Thoracic aorta endothelial cell (primary cell): ENCODE results near the gene M1AP. TPM values are rescaled to one million over a fixed set of nuclear protein-coding genes. Genes with fewer than 3 reads are reported as not detected.

Source experiments
- total RNA-seq: library from RNA; depleted of rRNA; stranded (reverse); fragments of >200 nt; gene quantifications from 2 replicates; pipeline ENCODE4 v1.2.3, GENCODE V29; 2012

M1AP gene, protein sequence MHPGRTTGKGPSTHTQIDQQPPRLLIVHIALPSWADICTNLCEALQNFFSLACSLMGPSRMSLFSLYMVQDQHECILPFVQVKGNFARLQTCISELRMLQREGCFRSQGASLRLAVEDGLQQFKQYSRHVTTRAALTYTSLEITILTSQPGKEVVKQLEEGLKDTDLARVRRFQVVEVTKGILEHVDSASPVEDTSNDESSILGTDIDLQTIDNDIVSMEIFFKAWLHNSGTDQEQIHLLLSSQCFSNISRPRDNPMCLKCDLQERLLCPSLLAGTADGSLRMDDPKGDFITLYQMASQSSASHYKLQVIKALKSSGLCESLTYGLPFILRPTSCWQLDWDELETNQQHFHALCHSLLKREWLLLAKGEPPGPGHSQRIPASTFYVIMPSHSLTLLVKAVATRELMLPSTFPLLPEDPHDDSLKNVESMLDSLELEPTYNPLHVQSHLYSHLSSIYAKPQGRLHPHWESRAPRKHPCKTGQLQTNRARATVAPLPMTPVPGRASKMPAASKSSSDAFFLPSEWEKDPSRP
- not detected in 2 replicates for total RNA-seq

DNA sequence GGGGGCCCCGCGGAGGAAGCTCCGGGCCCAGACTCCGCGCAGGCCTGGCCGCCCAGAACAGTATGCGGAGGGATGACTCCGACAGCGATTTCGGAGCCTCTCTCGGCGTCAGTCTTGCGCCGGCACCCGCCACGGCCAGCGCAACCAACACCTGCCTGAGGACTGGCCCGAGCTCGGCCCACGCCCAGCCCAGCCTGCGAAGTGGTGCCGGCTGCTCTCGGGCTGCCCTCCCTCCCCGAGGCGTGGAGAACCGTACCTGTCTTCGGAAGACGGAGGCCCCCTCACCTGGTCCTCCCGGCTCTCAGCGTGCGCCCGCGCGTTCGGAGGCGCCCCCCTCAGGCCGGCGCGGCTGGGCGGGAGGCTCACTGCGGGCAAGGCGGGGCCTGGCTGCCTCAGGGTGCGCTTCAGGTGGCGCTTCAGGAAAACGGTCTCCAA lies at the start of gene M1AP:
Gene M1AP (minus strand): TSS at position 322 of the 435 bp plus-strand sequence. CDS start 8,055 bp downstream, outside the sequence.

GRCh38 chr2:74653985-74654882 lies 6.1 kb upstream of the M1AP start, which contains the start of gene SEMA4F:
TSS of gene SEMA4F (plus strand) at chr2:74654247. CDS start at chr2:74654377, 130 bp downstream.

DNA sequence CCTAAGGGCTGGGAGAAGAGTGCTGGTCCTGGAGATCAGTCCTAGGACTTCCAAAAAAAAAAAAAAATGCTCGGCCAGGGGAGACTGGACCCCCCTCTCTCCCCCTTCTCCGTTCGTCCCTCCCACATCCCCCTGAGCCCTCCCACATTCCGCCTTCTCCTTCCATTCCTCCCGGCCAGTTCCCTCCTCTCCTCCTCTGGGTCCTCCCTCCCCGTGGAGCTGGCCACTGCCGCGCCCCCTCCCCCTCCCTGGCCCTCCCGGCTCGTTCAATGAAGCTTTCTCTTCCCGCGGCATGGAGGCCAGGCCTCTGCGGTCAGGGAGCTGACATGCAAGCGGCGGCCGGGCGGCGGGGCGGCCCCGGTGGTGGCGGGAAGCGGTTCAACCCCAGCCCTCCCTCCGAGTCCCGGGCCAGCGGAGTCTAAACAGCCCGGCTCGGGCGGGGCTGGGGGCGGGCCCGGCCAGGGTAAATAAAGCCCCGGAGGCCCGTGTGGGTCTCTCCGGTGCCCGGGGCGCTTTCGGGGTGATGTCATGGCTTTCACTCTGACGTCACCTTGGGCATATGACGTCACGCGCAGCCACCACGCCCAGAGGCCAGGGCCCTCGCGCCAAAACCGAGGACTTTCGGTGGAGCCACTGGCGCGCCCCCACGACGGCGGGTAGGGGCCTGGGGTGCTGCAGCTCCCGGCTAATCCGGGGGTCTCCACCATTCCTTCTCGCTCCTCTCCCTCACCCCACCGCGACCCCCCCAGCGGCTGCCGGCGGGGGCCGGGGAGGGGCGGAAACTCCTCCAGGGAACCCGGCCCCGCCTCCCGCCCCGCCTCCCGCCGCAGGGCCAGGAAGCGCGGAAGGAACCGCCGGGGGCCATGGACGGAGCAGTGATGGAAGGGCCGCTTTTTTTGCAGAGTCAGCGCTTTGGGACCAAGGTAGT lies 94.0 kb downstream of the M1AP start, which contains the start of the genes DOK1 and LOXL3:
Gene DOK1 (plus strand): TSS at position 829 of the 928 bp plus-strand sequence. CDS start 35 bp downstream, at position 864.
Gene LOXL3 (minus strand): TSS at position 51 of the 928 bp plus-strand sequence. CDS start 1,308 bp downstream, outside the sequence.

GRCh38 chr2:74529357-74530238 lies 118.5 kb downstream of the M1AP start, which contains the start of the genes AUP1 and HTRA2:
TSS of gene AUP1 (minus strand) at chr2:74529706. CDS start at chr2:74529629, 77 bp downstream.
TSS of gene HTRA2 (plus strand) at chr2:74529933. CDS start at chr2:74530007, 74 bp downstream.

GRCh38 chr2:74525717-74526648 lies 122.1 kb downstream of the M1AP start, which contains the start of gene DQX1:
TSS of gene DQX1 (minus strand) at chr2:74526231. CDS start at chr2:74525729, 502 bp downstream.

GRCh38 chr2:74514368-74515270 lies 133.5 kb downstream of the M1AP start, which contains the start of gene TLX2:
TSS of gene TLX2 (plus strand) at chr2:74514450. CDS start at chr2:74514807, 357 bp downstream.

Other genes with a start within 250 kb of the M1AP start
- gene C2orf81, start 226.7 kb downstream of the M1AP start, total RNA-seq: 0.40 and 0.50 TPM in 2 replicates
- 32.2 and 37.7 TPM in 2 replicates for gene WDR54, start 226.6 kb downstream of the M1AP start, total RNA-seq
- 5.9 and 9.3 TPM in 2 replicates for gene RTKN, start 206.4 kb downstream of the M1AP start, total RNA-seq
- 6.6 and 12.3 TPM in 2 replicates for gene INO80B, start 193.2 kb downstream of the M1AP start, total RNA-seq
- gene WBP1, start 189.9 kb downstream of the M1AP start, total RNA-seq: 19.2 and 19.5 TPM in 2 replicates
- gene MOGS, start 182.9 kb downstream of the M1AP start, total RNA-seq: 56.5 and 57.4 TPM in 2 replicates
- gene MRPL53, start 175.7 kb downstream of the M1AP start, total RNA-seq: 17.3 and 18.4 TPM in 2 replicates
- gene CCDC142, start 165.3 kb downstream of the M1AP start, total RNA-seq: 20.1 and 22.0 TPM in 2 replicates
- 14.0 and 17.8 TPM in 2 replicates for gene TTC31, start 165.2 kb downstream of the M1AP start, total RNA-seq
- 3.2 and 3.5 TPM in 2 replicates for gene LBX2, start 148.7 kb downstream of the M1AP start, total RNA-seq
- 10.8 and 12.8 TPM in 2 replicates for gene PCGF1, start 140.6 kb downstream of the M1AP start, total RNA-seq
- not detected in 2 replicates for gene TLX2, start 133.9 kb downstream of the M1AP start, total RNA-seq
- 0.13 TPM in 1 of 2 replicates, not detected in the other for gene DQX1, start 122.1 kb downstream of the M1AP start, total RNA-seq
- 78.2 and 88.7 TPM in 2 replicates for gene AUP1, start 118.6 kb downstream of the M1AP start, total RNA-seq
- gene HTRA2, start 118.4 kb downstream of the M1AP start, total RNA-seq: 35.8 and 36.2 TPM in 2 replicates
- gene LOXL3, start 94.4 kb downstream of the M1AP start, total RNA-seq: 0.72 and 0.93 TPM in 2 replicates
- 6.9 and 10.7 TPM in 2 replicates for gene DOK1, start 93.6 kb downstream of the M1AP start, total RNA-seq
- 4.9 and 5.5 TPM in 2 replicates for gene SEMA4F, start 5.9 kb upstream of the M1AP start, total RNA-seq
- gene HK2, start 185.8 kb upstream of the M1AP start, total RNA-seq: 31.4 and 32.6 TPM in 2 replicates